IPS DF 4.7 (cell line): Measurements from ENCODE around the gene LRMDA.

Experiments
- DNase-seq: peaks from one replicate; pipeline ENCODE4 v3.0.0-alpha.2; 2013; ENCODE audit warnings: low spot score; ENCODE audit errors: extremely low read depth

LRMDA gene

GRCh38 chr10:75418712-75419111, 12.7 kb upstream of the LRMDA start:
- no peak for DNase-seq

GRCh38 chr10:75422913-75423312, 8.5 kb upstream of the LRMDA start:
- DNase-seq, result no peak

GRCh38 chr10:75424571-75424970, 6.9 kb upstream of the LRMDA start:
- DNase-seq, result no peak

- DNase-seq, result no peak
Measured at GRCh38 chr10:75425291-75426079, 5.9 kb upstream of the LRMDA start.

GRCh38 chr10:75426880-75427279, 4.5 kb upstream of the LRMDA start:
- no peak for DNase-seq

- no peak for DNase-seq
Measured at GRCh38 chr10:75427951-75428350, 3.5 kb upstream of the LRMDA start.

- no peak for DNase-seq
Measured at GRCh38 chr10:75428434-75429158, 2.8 kb upstream of the LRMDA start.

GRCh38 chr10:75429159-75429827, 2.1 kb upstream of the LRMDA start:
- no peak for DNase-seq

GRCh38 chr10:75430000-75430763, 1.2 kb upstream of the LRMDA start:
- DNase-seq, result no peak

- DNase-seq, result no peak
Measured at GRCh38 chr10:75432176-75432575, 752 bp downstream of the LRMDA start.

- no peak for DNase-seq
Measured at GRCh38 chr10:75432763-75433162, 1.3 kb downstream of the LRMDA start.

- no peak for DNase-seq
Measured at GRCh38 chr10:75433216-75433615, 1.8 kb downstream of the LRMDA start.

GRCh38 chr10:75434291-75434690, 2.9 kb downstream of the LRMDA start:
- no peak for DNase-seq

GRCh38 chr10:75435291-75435690, 3.9 kb downstream of the LRMDA start:
- DNase-seq, result no peak

GRCh38 chr10:75436896-75437295, 5.5 kb downstream of the LRMDA start:
- no peak for DNase-seq

- DNase-seq, result no peak
Measured at GRCh38 chr10:75437693-75438092, 6.3 kb downstream of the LRMDA start.

- DNase-seq, result no peak
Measured at GRCh38 chr10:75438275-75438674, 6.9 kb downstream of the LRMDA start.

- no peak for DNase-seq
Measured at GRCh38 chr10:75439811-75440210, 8.4 kb downstream of the LRMDA start.

- no peak for DNase-seq
Measured at GRCh38 chr10:75440271-75440793, 8.9 kb downstream of the LRMDA start.

GRCh38 chr10:75441196-75441595, 9.8 kb downstream of the LRMDA start:
- DNase-seq, result no peak

GRCh38 chr10:75441682-75442081, 10.3 kb downstream of the LRMDA start:
- no peak for DNase-seq
